HepG2 (cell line): ENCODE measurements around the gene MTHFD2. TPM values are rescaled to one million over a fixed set of nuclear protein-coding genes. Genes with fewer than 3 reads are reported as not detected.

ENCODE experiments used
- ATAC-seq: fragments of 200-7000 bp; cut with Tn5 transposase; 3 replicates; pipeline ENCODE4 v1.9.1; 2020; ENCODE audit warnings: mild to moderate bottlenecking, moderate library complexity
- BruUV-seq: library from RNA; stranded (reverse); fragments of 400-500 nt; replicated peaks from 2 replicates; lab custom pipeline; 2021; lab: Mats Ljungman, UMichigan
- CTCF ChIA-PET: fragments of 300-600 bp; formaldehyde crosslinking; extraction: SDS; loops from one replicate; lab custom pipeline; 2021; ENCODE audit warnings: low total read pairs, inconsistent platforms, low intra/inter-chr PET ratio; lab: Yijun Ruan, JAX
- POLR2A ChIA-PET: fragments of 350-600 bp; sonication (Branson Sonifier 250); formaldehyde crosslinking; loops from one replicate; lab custom pipeline; 2020; ENCODE audit warnings: antibody characterized with exemption, inconsistent platforms; lab: Yijun Ruan, JAX
- DNase-seq: peaks from one replicate; pipeline ENCODE4 v3.0.0-alpha.2; 2015; ENCODE audit warnings: low spot score
- FAIRE-seq: peaks from 3 replicates; lab custom pipeline; 2011; peaks lifted over from hg19 to GRCh38; lab: Jason Lieb, UNC
- H2AFZ ChIP-seq: one replicate; pipeline ENCODE4 v1.6.1; 2011; ENCODE audit warnings: low read length, inconsistent platforms
- H3K27ac ChIP-seq: fragments of 300-600 bp; 3 replicates; pipeline ENCODE4 v1.8.0; 2011; ENCODE audit warnings: mixed run types, mild to moderate bottlenecking, mixed read lengths, low read length, inconsistent platforms; ENCODE audit not compliant: insufficient read depth; ENCODE audit errors: extremely low read length
- H3K27me3 ChIP-seq, 2 experiments: fragments of 200-600 bp in 1 of 2; 2 replicates in 1 of 2; 3 replicates in 1 of 2; pipeline versions ENCODE4 v1.6.0 to v1.8.0; 2011; ENCODE audit warnings: low read length in 2 of 2, mild to moderate bottlenecking in 2 of 2, moderate library complexity in 2 of 2, inconsistent platforms in 1 of 2; ENCODE audit not compliant: insufficient read depth in 2 of 2, control insufficient read depth in 1 of 2
- H3K36me3 ChIP-seq, 2 experiments: fragments of 200-600 bp in 1 of 2; replicated peaks in 1 of 2; 2 replicates in 1 of 2; 3 replicates in 1 of 2; pipeline versions ENCODE4 v1.5.1 to v1.8.0; 2011; ENCODE audit warnings: low read length in 2 of 2, inconsistent platforms in 1 of 2; ENCODE audit not compliant: insufficient read depth in 2 of 2, control insufficient read depth in 1 of 2
- H3K4me1 ChIP-seq: 2 replicates; pipeline ENCODE4 v1.5.1; 2012; ENCODE audit warnings: low read length, inconsistent platforms; ENCODE audit not compliant: insufficient read depth
- H3K4me2 ChIP-seq: 2 replicates; pipeline ENCODE4 v1.6.0; 2011; ENCODE audit warnings: low read depth, low read length, inconsistent platforms
- H3K4me3 ChIP-seq, 3 experiments: fragments of 200-600 bp in 1 of 3; sonication (generic), shearing (Covaris generic) in 1 of 3; replicated peaks in 1 of 3; 2 replicates each; pipeline ENCODE4 v1.5.1; 2011 to 2016; ENCODE audit warnings: low read length in 3 of 3, inconsistent platforms in 2 of 3, low read depth in 2 of 3, mild to moderate bottlenecking in 2 of 3, control low read depth in 1 of 3, mixed read lengths in 1 of 3; ENCODE audit not compliant: insufficient read depth in 1 of 3
- H3K79me2 ChIP-seq: one replicate; pipeline ENCODE4 v1.6.1; 2011; ENCODE audit warnings: low read length, inconsistent platforms; ENCODE audit not compliant: insufficient read depth
- H3K9ac ChIP-seq: 2 replicates; pipeline ENCODE4 v1.6.0; 2011; ENCODE audit warnings: mild to moderate bottlenecking, low read depth, low read length, inconsistent platforms; ENCODE audit not compliant: insufficient read depth
- H3K9me3 ChIP-seq: 2 replicates; pipeline ENCODE4 v1.5.1; 2012; ENCODE audit warnings: mild to moderate bottlenecking, low read length
- H4K20me1 ChIP-seq: 2 replicates; pipeline ENCODE4 v1.6.0; 2011; ENCODE audit warnings: inconsistent platforms, mild to moderate bottlenecking, low read length, moderate library complexity; ENCODE audit not compliant: insufficient read depth
- CCAR2 ChIP-seq: fragments of 200-400 bp; formaldehyde crosslinking; optimal IDR thresholded peaks from 2 replicates; pipeline ENCODE3; 2018; ENCODE audit warnings: low read depth, mild to moderate bottlenecking, low read length, moderate library complexity
- MTA1 ChIP-seq: sonication (generic); formaldehyde crosslinking; IDR thresholded peaks from 2 replicates; pipeline ENCODE4 v1.4.0; 2020; ENCODE audit warnings: missing genetic modification reagents, mild to moderate bottlenecking, borderline replicate concordance
- SRSF4 ChIP-seq: fragments of 200-400 bp; formaldehyde crosslinking; IDR thresholded peaks from one replicate; pipeline ENCODE4 v1.6.1; 2018; ENCODE audit warnings: mild to moderate bottlenecking, low read depth, low read length, moderate library complexity; ENCODE audit not compliant: poor library complexity, severe bottlenecking
- STAT5B ChIP-seq: sonication (generic); formaldehyde crosslinking; IDR thresholded peaks from 2 replicates; pipeline ENCODE4 v1.4.0; 2020; ENCODE audit warnings: missing genetic modification reagents
- SUZ12 ChIP-seq: fragments of 150-350 bp; IDR thresholded peaks from 2 replicates; pipeline ENCODE4 v1.6.1; 2014; ENCODE audit warnings: low read depth, low read length
- U2AF2 ChIP-seq: fragments of 200-400 bp; formaldehyde crosslinking; IDR thresholded peaks from 2 replicates; pipeline ENCODE4 v1.6.1; 2017; ENCODE audit warnings: low read depth, mild to moderate bottlenecking, low read length
- YEATS2 ChIP-seq: sonication (generic); formaldehyde crosslinking; IDR thresholded peaks from 2 replicates; pipeline ENCODE4 v1.4.0; 2020; ENCODE audit warnings: missing genetic modification reagents, borderline replicate concordance
- ZIK1 ChIP-seq: sonication (generic); formaldehyde crosslinking; IDR thresholded peaks from 2 replicates; pipeline ENCODE4 v1.5.0; 2020; ENCODE audit warnings: mild to moderate bottlenecking, low read depth, missing genetic modification reagents, borderline replicate concordance
- ZNF335 ChIP-seq: sonication (generic); formaldehyde crosslinking; IDR thresholded peaks from 2 replicates; pipeline ENCODE4 v1.4.0; 2020; ENCODE audit warnings: missing genetic modification reagents
- ZNF382 ChIP-seq: sonication (generic); formaldehyde crosslinking; IDR thresholded peaks from 2 replicates; pipeline ENCODE4 v1.5.0; 2020; ENCODE audit warnings: missing genetic modification reagents, mild to moderate bottlenecking, borderline replicate concordance
- ZNF451 ChIP-seq: sonication (generic); formaldehyde crosslinking; IDR thresholded peaks from 2 replicates; pipeline ENCODE4 v1.5.0; 2020; ENCODE audit warnings: mild to moderate bottlenecking, missing genetic modification reagents
- ZNF7 ChIP-seq: IDR thresholded peaks from 2 replicates; pipeline ENCODE4 v1.6.1; 2016; ENCODE audit warnings: missing biosample characterization, missing genetic modification reagents
- WGBS: methylation state at CpG from one replicate; pipeline ENCODE4 v1.1.6; 2017; ENCODE audit warnings: low lambda C conversion rate; 5-methylcytosine and 5-hydroxymethylcytosine counted together
- in situ Hi-C: cut with HindIII; loops from 2 replicates; pipeline ENCODE4 v1.10.0; 2017; ENCODE audit warnings: low pct_unique_long_range_greater_than_20kb; ENCODE audit not compliant: extremely low pct_ligation_motif_present
- intact Hi-C: fragments of 100-400 bp; cut with micrococcal nuclease; formaldehyde crosslinking; loops from one replicate; pipeline ENCODE4 v1.10.0; 2022; ENCODE audit not compliant: unreplicated experiment
- polyA plus RNA-seq, 8 experiments: library from polyadenylated mRNA; depleted of rRNA in 3 of 8; stranded (reverse) in 7 of 8; unstranded in 1 of 8; fragments of >200 nt; fragmentation: Illumina TruSeq in 4 of 8; extraction: Trizol in 4 of 8; gene quantifications; 2 replicates each; pipeline versions ENCODE4 v1.2.1 to v1.2.3, GENCODE V29; 2011 to 2016; ENCODE audit warnings: low read depth in 4 of 8, missing spikeins in 1 of 8, mixed read lengths in 1 of 8; ENCODE audit not compliant: insufficient read depth in 1 of 8
- total RNA-seq, 5 experiments: library from RNA; depleted of rRNA; stranded (reverse); fragments of >200 nt; fragmentation: Illumina TruSeq; extraction: Trizol; gene quantifications; 2 replicates each; pipeline ENCODE4 v1.2.3, GENCODE V29; 2016; ENCODE audit warnings: low read depth in 1 of 5

Gene MTHFD2
- total and polyA plus RNA-seq, 2 of the 13 experiments (the other 11 are each of a cell fraction or from before 2014, with no cell fraction given): 188 to 269 TPM

GRCh38 chr2:74174909-74175308 is 23.5 kb upstream of the MTHFD2 start:
- POLR2A ChIA-PET: no interaction called here
- intact Hi-C loops: no loop called here
- Histone ChIP-seq H3K9me3 (no peaks in the 10 kb centered on the region), H3K4me2 (no peak overlapping the region; the same call in 1 of the 2 replicates), H3K36me3 (peaks cover 13 to 19% of the 10 kb centered on the region in 2 experiments; a peak in 4 of 5 replicates), H2AFZ (no peak overlapping the region), H4K20me1 (peaks cover 34% of the 10 kb centered on the region), H3K27me3 (no peaks in the 10 kb centered on the region; a peak in 1 of 5 replicates), H3K9ac (no peak overlapping the region), H3K27ac (no peak overlapping the region), H3K4me3 (no peak overlapping the region), H3K4me1 (peaks cover 34% of the 10 kb centered on the region), H3K79me2 (peaks cover 53% of the 10 kb centered on the region)
- TF ChIP-seq ZNF451 (CRISPR knock-in tag) (no peak), SRSF4 (no peak), ZNF382 (no peak), ZIK1 (CRISPR knock-in tag) (no peak), U2AF2 (no peak), STAT5B (CRISPR knock-in tag) (no peak), ZNF335 (no peak), SUZ12 (no peak), YEATS2 (no peak), MTA1 (CRISPR knock-in tag) (no peak), CCAR2 (no peak), ZNF7 (no peak)
- no TSS peak for BruUV-seq
- in situ Hi-C loops: no loop called here
- DNase-seq (no peak), ATAC-seq (no peak), FAIRE-seq (no peak)
- CTCF ChIA-PET: no interaction called here
- WGBS: 100% methylated on average over 1 of the region's 1 CpG
